Tibial nerve (tissue), 4 donors: Measurements from ENCODE around the gene MZF1. TPM values are rescaled to one million over a fixed set of nuclear protein-coding genes. Genes with fewer than 3 reads are reported as not detected.

Source experiments
- DNase-seq, 2 donors: peaks; one replicate each; pipeline ENCODE4 v3.0.0-alpha.2; 2019; ENCODE audit warnings: low spot score in 2 of 2
- H3K27ac ChIP-seq, 4 donors: fragments of 200-600 bp; sonication (generic) in 3 of 4; one replicate each; pipeline ENCODE4 v1.5.1; 2017 to 2019; ENCODE audit warnings: mild to moderate bottlenecking in 1 of 4
- H3K27me3 ChIP-seq, 2 donors: fragments of 200-600 bp; sonication (generic) in 1 of 2; one replicate each; pipeline versions ENCODE4 v1.5.1 to v1.6.0; 2017 to 2019
- H3K36me3 ChIP-seq, 3 donors: fragments of 200-600 bp; sonication (generic); one replicate each; pipeline ENCODE4 v1.5.1; 2018 to 2019
- H3K4me1 ChIP-seq, 4 donors: fragments of 200-600 bp; sonication (generic) in 3 of 4; one replicate each; pipeline ENCODE4 v1.5.1; 2017 to 2019
- H3K4me3 ChIP-seq, 4 donors: fragments of 200-600 bp; sonication (generic) in 3 of 4; one replicate each; pipeline ENCODE4 v1.5.1; 2017 to 2019; ENCODE audit warnings: mild to moderate bottlenecking in 1 of 4, moderate library complexity in 1 of 4
- H3K9me3 ChIP-seq, 4 donors: fragments of 200-600 bp; sonication (generic) in 3 of 4; one replicate each; pipeline ENCODE4 v1.5.1; 2017 to 2019
- CTCF ChIP-seq, 5 experiments: fragments of 200-600 bp in 3 of 5; fragments of 450-650 bp in 2 of 5; sonication (generic) in 3 of 5; IDR thresholded peaks; one replicate each; pipeline ENCODE4 v1.5.1; 2016 to 2019; ENCODE audit warnings: antibody characterized with exemption in 5 of 5, mild to moderate bottlenecking in 3 of 5, moderate library complexity in 2 of 5
- EP300 ChIP-seq, 2 donors: sonication (generic); formaldehyde crosslinking; IDR thresholded peaks; one replicate each; pipeline ENCODE4 v1.6.1; 2017; ENCODE audit warnings: antibody characterized with exemption in 2 of 2, mild to moderate bottlenecking in 1 of 2
- POLR2A ChIP-seq, 2 donors: fragments of 450-650 bp; IDR thresholded peaks; one replicate each; pipeline ENCODE4 v1.6.1; 2017; ENCODE audit warnings: antibody characterized with exemption in 2 of 2, mild to moderate bottlenecking in 2 of 2, moderate library complexity in 2 of 2
- WGBS, 2 donors: methylation state at CpG; one replicate each; pipeline ENCODE4 v1.1.5; 2018; 5-methylcytosine and 5-hydroxymethylcytosine counted together
- total RNA-seq, 4 donors: library from RNA; depleted of rRNA; stranded (reverse); fragments of >200 nt; gene quantifications; one replicate each; pipeline ENCODE4 v1.1.0, GENCODE V29; 2016

Gene MZF1
- total RNA-seq, 4 donors from 2014 or later, result 41.6 to 88.8 (median 52.5) TPM

GRCh38 chr19:58560007-58560887 is 12.9 kb downstream of the MZF1 start:
- peak overlapping the region in 3 of 4 donors; percentile 100 for H3K27ac ChIP-seq
- peaks cover 0 to 12% of the 10 kb centered on the region in 2 donors for H3K27me3 ChIP-seq
- peaks cover 0 to 14% (median 0%) of the 10 kb centered on the region in 3 donors for H3K36me3 ChIP-seq
- peak overlapping the region in 3 of 4 donors; percentile 57 to 93 (median 91) for H3K4me3 ChIP-seq
- 77 to 88% methylated on average over 8 of the region's 8 CpGs for WGBS, 2 donors
- H3K4me1 ChIP-seq, result peaks cover 5 to 67% (median 50%) of the 10 kb centered on the region in 4 donors
- DNase-seq, result no peak
- no peaks in the 10 kb centered on the region for H3K9me3 ChIP-seq
- TF ChIP-seq POLR2A (IDR thresholded peaks at IDR 0.05), result no peak
- TF ChIP-seq EP300 (IDR thresholded peaks at IDR 0.05), result no peak
- no peak for TF ChIP-seq CTCF (IDR thresholded peaks at IDR 0.05)

DNA sequence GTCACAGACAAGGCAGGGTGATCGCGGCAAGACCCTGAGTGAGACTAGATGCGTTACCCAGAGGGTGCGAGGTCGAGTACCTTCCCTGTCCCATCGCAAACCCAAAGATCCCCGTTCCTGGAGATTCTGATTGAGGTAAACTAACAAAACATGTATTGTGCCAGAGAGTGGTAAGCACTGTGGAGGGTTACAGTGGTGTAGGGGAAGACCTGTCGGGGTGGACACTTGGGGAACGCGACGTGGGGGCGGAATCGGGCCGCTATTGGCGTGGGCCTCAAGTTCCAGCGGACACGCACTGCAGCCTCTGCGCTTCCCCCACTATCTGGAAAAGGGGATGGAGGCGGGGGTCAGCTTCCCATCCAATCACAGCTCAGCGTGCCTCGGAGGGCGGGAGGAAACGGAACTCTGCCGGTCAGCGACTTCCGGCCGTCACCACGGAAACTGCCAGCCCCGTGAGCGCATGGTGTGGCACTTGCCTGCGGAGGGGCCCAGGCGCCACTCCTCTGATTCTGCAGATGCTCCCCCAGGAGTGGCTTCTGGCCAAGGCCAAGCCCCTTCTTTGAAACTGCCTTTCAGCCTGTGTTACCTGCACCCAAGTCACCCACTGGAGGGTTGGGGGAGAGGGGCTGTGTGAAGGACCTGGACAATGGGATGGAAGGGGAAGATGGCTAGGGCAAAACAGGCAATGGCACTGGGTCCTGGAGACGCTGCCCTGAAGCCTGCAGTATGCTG is 13.7 kb downstream of the MZF1 start:
- Histone ChIP-seq H3K27me3 (peaks cover 0 to 12% of the 10 kb centered on the region in 2 donors), H3K4me1 (peaks cover 5 to 70% (median 51%) of the 10 kb centered on the region in 4 donors), H3K4me3 (peak overlapping the region; percentile 57 to 93 (median 84)), H3K27ac (peak overlapping the region; percentile 97 to 100 (median 100)), H3K36me3 (peaks cover 0 to 13% (median 0%) of the 10 kb centered on the region in 3 donors), H3K9me3 (no peaks in the 10 kb centered on the region)
- 0 to 1% methylated on average over 27 to 32 of the region's 33 CpGs for WGBS, 2 donors
- peak; percentile 80 to 86 for DNase-seq
- TF ChIP-seq CTCF (IDR thresholded peaks at IDR 0.05) (no peak), POLR2A (IDR thresholded peaks at IDR 0.05) (peak; percentile 64 to 71), EP300 (IDR thresholded peaks at IDR 0.05) (peak in 1 of 2 donors; percentile 85)

- peaks cover 0 to 14% (median 0%) of the 10 kb centered on the region in 3 donors for H3K36me3 ChIP-seq
- peak overlapping the region; percentile 57 to 93 (median 84) for H3K4me3 ChIP-seq
- 0% methylated on average over 22 to 43 of the region's 76 CpGs for WGBS, 2 donors
- no peaks in the 10 kb centered on the region for H3K9me3 ChIP-seq
- H3K27ac ChIP-seq, result peak overlapping the region; percentile 97 to 100 (median 100)
- peak; percentile 99 for DNase-seq
- TF ChIP-seq CTCF (IDR thresholded peaks at IDR 0.05) (peak in 2 of 5 experiments; percentile 20 to 28), EP300 (IDR thresholded peaks at IDR 0.05) (peak; percentile 84 to 85), POLR2A (IDR thresholded peaks at IDR 0.05) (peak; percentile 29 to 64)
- peaks cover 0 to 12% of the 10 kb centered on the region in 2 donors for H3K27me3 ChIP-seq
- H3K4me1 ChIP-seq, result peaks cover 5 to 76% (median 58%) of the 10 kb centered on the region in 4 donors
These were observed 14.4 kb downstream of the MZF1 start for GRCh38 chr19:58558623-58559274.

GRCh38 chr19:58558066-58558622 is 15.0 kb downstream of the MZF1 start, which contains the start of gene UBE2M:
Gene UBE2M, minus strand, starts transcription at chr19:58558611. Its CDS starts 230 bp downstream, at chr19:58558381.
- H3K4me1 ChIP-seq, result peaks cover 5 to 76% (median 59%) of the 10 kb centered on the region in 4 donors
- peaks cover 0 to 20% (median 0%) of the 10 kb centered on the region in 3 donors for H3K36me3 ChIP-seq
- no peaks in the 10 kb centered on the region for H3K9me3 ChIP-seq
- peak in 1 of 2 donors; percentile 40 for DNase-seq
- peaks cover 0 to 12% of the 10 kb centered on the region in 2 donors for H3K27me3 ChIP-seq
- TF ChIP-seq EP300 (IDR thresholded peaks at IDR 0.05), result no peak
- no peak for TF ChIP-seq CTCF (IDR thresholded peaks at IDR 0.05)
- TF ChIP-seq POLR2A (IDR thresholded peaks at IDR 0.05), result no peak
- H3K4me3 ChIP-seq, result peak within 1 kb of the TSS; percentile 57 to 94 (median 92)
- H3K27ac ChIP-seq, result peak within 1 kb of the TSS; percentile 97 to 100 (median 100)
- WGBS, 2 donors, result 0 to 1% methylated on average over 17 to 31 of the region's 62 CpGs
